Measurements from ENCODE around the gene PARD6G. TPM values are rescaled to one million over a fixed set of nuclear protein-coding genes. Genes with fewer than 3 reads are reported as not detected.
A peak's percentile ranks its signal among the peaks of the same experiment; 100 is the strongest.

Gene PARD6G
- total RNA-seq, 1 experiment from 2014 or later = 5.4 TPM

- Histone ChIP-seq H3K4me1 (ENCODE audit: insufficient read depth, low read length) (peaks cover 5% of the 10 kb centered on the region), H2AFZ (ENCODE audit: low read length) (no peak overlapping the region), H4K20me1 (ENCODE audit: low read length) (peaks cover 55% of the 10 kb centered on the region), H3K27ac (ENCODE audit: low read length) (no peak overlapping the region), H3K27me3 (ENCODE audit: low read length) (no peaks in the 10 kb centered on the region), H3K4me2 (ENCODE audit: low read length) (no peak overlapping the region), H3K9ac (ENCODE audit: low read length) (no peak overlapping the region), H3K9me3 (ENCODE audit: low read length) (no peaks in the 10 kb centered on the region), H3K4me3 (ENCODE audit: low read length) (no peak overlapping the region), H3K36me3 (ENCODE audit: low read depth, low read length) (peaks cover 15% of the 10 kb centered on the region), H3F3A (ENCODE audit: low read length, unreplicated experiment) (no peaks in the 10 kb centered on the region), H3K79me2 (ENCODE audit: low read length) (peaks cover 96% of the 10 kb centered on the region), H3K9me2 (replicated peaks; ENCODE audit: low read length) (no peaks in the 10 kb centered on the region)
- intact Hi-C loops (cut with micrococcal nuclease) = no loop called here
- TF ChIP-seq CTCF (conservative IDR thresholded peaks at IDR 0.05; ENCODE audit: low read depth, low read length) (no peak), EZH2phosphoT487 (IDR thresholded peaks at IDR 0.05; ENCODE audit: borderline replicate concordance, low read length) (no peak), EZH2 (IDR thresholded peaks at IDR 0.05; ENCODE audit: low read length, unreplicated experiment) (no peak)
- DNase-seq (no peak), ATAC-seq (no peak)
- POLR2A ChIA-PET (ENCODE audit: unreplicated experiment) = no interaction called here
- no TSS peak for BruUV-seq (replicated peaks)
- CTCF ChIA-PET = no interaction called here
These were observed 119.7 kb downstream of the PARD6G start for GRCh38 chr18:80127635-80128034.

- H3F3A ChIP-seq (ENCODE audit: low read length, unreplicated experiment) = no peaks in the 10 kb centered on the region
- H3K4me3 ChIP-seq (ENCODE audit: low read length) = no peak overlapping the region
- H3K4me2 ChIP-seq (ENCODE audit: low read length) = no peak overlapping the region
- no peak overlapping the region for H2AFZ ChIP-seq (ENCODE audit: low read length)
- H3K9me2 ChIP-seq (replicated peaks; ENCODE audit: low read length) = no peaks in the 10 kb centered on the region
- ATAC-seq = no peak
- peaks cover 63% of the 10 kb centered on the region for H4K20me1 ChIP-seq (ENCODE audit: low read length)
- H3K36me3 ChIP-seq (ENCODE audit: low read depth, low read length) = peaks cover 21% of the 10 kb centered on the region
- no peak for DNase-seq
- TF ChIP-seq EZH2phosphoT487 (IDR thresholded peaks at IDR 0.05; ENCODE audit: borderline replicate concordance, low read length) = no peak
- no peak for TF ChIP-seq EZH2 (IDR thresholded peaks at IDR 0.05; ENCODE audit: low read length, unreplicated experiment)
- TF ChIP-seq CTCF (conservative IDR thresholded peaks at IDR 0.05; ENCODE audit: low read depth, low read length) = no peak
- ChIA-PET CTCF (no interaction called here), POLR2A (ENCODE audit: unreplicated experiment) (interaction anchor here (0.6 kb wide), 1 partner anchor 21 kb away, joined by 24 read pairs; no protein-coding TSS in a partner anchor)
- no TSS peak for BruUV-seq (replicated peaks)
- intact Hi-C loops (cut with micrococcal nuclease) = no loop called here
- H3K9me3 ChIP-seq (ENCODE audit: low read length) = no peaks in the 10 kb centered on the region
- H3K27me3 ChIP-seq (ENCODE audit: low read length) = no peaks in the 10 kb centered on the region
- no peak overlapping the region for H3K27ac ChIP-seq (ENCODE audit: low read length)
- peaks cover 5% of the 10 kb centered on the region for H3K4me1 ChIP-seq (ENCODE audit: insufficient read depth, low read length)
- H3K9ac ChIP-seq (ENCODE audit: low read length) = no peak overlapping the region
- peaks cover 96% of the 10 kb centered on the region for H3K79me2 ChIP-seq (ENCODE audit: low read length)
These were observed 120.5 kb downstream of the PARD6G start for GRCh38 chr18:80126797-80127196.

GRCh38 chr18:80124131-80124530 lies 123.2 kb downstream of the PARD6G start:
- ChIA-PET CTCF (no interaction called here), POLR2A (ENCODE audit: unreplicated experiment) (no interaction called here)
- no peaks in the 10 kb centered on the region for H3F3A ChIP-seq (ENCODE audit: low read length, unreplicated experiment)
- peak overlapping the region; percentile 21 for H3K27ac ChIP-seq (ENCODE audit: low read length)
- no peaks in the 10 kb centered on the region for H3K27me3 ChIP-seq (ENCODE audit: low read length)
- peaks cover 65% of the 10 kb centered on the region for H4K20me1 ChIP-seq (ENCODE audit: low read length)
- no peak overlapping the region for H3K9ac ChIP-seq (ENCODE audit: low read length)
- intact Hi-C loops (cut with micrococcal nuclease) = no loop called here
- no peak overlapping the region for H2AFZ ChIP-seq (ENCODE audit: low read length)
- TF ChIP-seq CTCF (conservative IDR thresholded peaks at IDR 0.05; ENCODE audit: low read depth, low read length) (no peak), EZH2phosphoT487 (IDR thresholded peaks at IDR 0.05; ENCODE audit: borderline replicate concordance, low read length) (no peak), EZH2 (IDR thresholded peaks at IDR 0.05; ENCODE audit: low read length, unreplicated experiment) (no peak)
- H3K4me1 ChIP-seq (ENCODE audit: insufficient read depth, low read length) = peaks cover 5% of the 10 kb centered on the region
- no peaks in the 10 kb centered on the region for H3K9me3 ChIP-seq (ENCODE audit: low read length)
- no TSS peak for BruUV-seq (replicated peaks)
- no peak overlapping the region for H3K4me3 ChIP-seq (ENCODE audit: low read length)
- ATAC-seq = peak; percentile 83
- no peaks in the 10 kb centered on the region for H3K9me2 ChIP-seq (replicated peaks; ENCODE audit: low read length)
- peaks cover 100% of the 10 kb centered on the region for H3K79me2 ChIP-seq (ENCODE audit: low read length)
- peak; percentile 54 for DNase-seq
- H3K4me2 ChIP-seq (ENCODE audit: low read length) = no peak overlapping the region
- peaks cover 42% of the 10 kb centered on the region for H3K36me3 ChIP-seq (ENCODE audit: low read depth, low read length)

Data from PC-3 (cell line).